HG03460 (cell line): ENCODE data around the gene TIE1.

Experiments
- ATAC-seq: cut with Tn5 transposase; IDR thresholded peaks from one replicate; pipeline ENCODE4 v1.9.1; 2021; ENCODE audit not compliant: unreplicated experiment

Gene TIE1

GRCh38 chr1:43300378-43301094 lies at the start of gene TIE1:
TSS of gene TIE1 (plus strand) at chr1:43300982. CDS start at chr1:43301072, 90 bp downstream.
- ATAC-seq: no peak

DNA sequence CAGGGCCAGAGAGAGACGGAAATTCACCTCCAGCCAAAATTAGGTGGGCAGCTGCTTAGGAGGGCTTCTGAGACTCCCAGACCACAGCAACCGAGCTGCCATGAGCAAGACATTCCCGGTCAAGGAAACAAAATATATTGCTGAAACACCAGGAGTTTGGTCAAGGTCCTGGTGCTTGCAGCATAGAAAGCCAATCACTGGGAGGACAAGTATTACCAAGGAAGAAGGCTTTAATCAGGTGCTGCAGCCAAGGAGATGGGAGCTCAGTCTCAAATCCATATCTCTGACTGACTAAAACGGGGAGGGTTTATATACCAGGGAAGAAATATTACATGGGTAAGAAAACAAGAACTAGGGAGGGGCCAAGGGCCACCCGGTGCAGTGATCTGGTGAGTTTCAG lies 49.8 kb upstream of the TIE1 start:
- no peak for ATAC-seq

DNA sequence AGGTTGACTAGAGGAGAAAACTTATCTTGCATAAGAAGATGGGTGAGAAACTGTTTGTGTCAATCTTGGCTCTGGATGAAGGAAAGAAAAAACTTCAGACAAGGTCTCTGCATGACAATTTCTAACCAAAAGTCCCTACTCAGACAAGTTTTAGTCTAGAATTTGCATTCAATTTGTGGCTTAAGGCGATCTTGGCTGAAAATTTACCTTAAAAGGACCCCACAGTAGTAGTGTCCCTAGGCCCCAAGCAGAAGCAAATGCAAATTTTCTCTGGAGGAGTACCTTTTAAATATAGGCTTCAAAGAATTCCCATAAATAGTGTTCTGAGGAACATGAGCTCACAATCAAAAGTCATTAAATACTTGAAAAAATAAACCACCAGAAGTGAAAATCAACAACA lies 48.6 kb upstream of the TIE1 start:
- ATAC-seq: no peak

GRCh38 chr1:43253173-43253572 lies 47.6 kb upstream of the TIE1 start:
- no peak for ATAC-seq

- no peak for ATAC-seq
Observed at GRCh38 chr1:43253876-43254275, 46.9 kb upstream of the TIE1 start.

DNA sequence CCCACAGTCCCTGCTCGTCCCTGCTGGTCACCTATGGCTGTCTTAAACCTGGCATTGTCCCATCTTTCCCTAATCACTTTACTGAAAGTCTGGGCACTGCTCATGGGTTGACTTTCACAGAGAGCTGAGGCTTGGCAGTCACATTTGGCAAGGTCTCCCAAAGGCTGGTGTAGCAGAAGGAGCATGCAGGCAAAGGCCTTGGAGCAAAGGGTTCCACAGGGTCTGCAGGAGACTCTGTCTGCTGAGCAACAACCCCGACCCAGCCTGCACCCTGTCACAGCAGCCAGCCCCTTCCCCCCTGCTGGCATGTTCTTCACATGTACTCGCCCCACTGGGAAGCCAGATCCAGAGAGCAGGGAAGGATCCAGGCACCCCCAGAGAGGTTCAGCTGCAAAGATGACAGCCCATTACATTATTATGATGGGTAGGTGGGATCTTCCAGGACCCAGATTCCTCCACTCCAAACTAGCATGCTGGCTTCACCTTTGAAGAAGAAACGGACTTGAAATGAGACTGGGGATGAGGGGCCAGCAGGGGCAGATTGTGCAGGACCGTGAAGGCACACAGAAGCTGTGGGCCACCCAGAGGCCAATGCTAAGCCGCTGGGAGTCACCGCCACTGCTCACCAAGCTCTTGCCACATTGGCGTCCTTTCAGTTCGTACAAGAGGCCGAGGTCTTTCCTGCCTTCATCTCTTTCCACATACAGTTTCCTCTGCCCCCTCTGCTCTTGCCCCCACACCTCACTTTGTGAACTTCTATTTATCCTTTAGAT lies 45.2 kb upstream of the TIE1 start:
- no peak for ATAC-seq

DNA sequence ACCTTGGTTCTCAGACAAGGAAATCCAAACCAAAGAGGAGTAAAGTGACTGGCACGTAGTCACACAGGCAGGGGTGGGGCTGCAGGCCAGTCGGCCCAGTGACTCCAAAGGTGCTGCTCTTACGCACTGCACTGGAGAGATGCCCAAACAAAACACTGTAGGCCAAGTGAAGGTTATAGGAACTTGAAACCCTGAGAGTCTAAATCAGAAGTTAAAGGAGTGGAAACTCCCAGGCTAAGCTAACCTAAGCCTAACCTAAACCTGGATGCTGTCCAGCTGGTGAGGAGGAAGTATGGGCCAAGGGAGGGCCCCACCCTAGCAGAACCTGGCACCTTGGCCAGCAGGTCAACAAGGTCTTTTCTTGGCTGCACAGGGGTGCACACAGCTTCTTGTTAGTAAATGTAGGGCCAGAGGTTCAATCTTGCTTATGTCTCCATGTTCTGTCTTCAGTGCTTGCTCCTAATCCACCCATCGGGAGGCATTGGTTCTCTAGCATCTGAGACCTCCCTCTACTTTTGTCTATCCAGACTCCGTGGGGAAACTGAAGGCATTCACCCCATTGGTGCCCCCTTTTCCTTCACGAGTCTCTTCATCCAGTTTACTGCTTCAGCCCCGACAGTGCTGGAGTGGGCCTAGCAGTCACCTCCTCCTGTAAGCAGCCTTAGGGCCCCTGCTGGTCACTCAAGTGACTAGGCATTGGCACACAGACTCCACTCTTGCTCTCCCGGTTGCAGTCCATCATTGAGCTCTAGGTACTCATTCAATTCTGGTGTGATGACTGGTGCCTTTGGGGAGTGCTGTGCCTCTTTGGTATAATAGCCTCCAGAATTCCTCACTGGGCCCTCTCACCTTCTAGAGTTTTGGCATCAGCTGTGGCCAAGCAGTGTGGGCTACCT lies 43.9 kb upstream of the TIE1 start:
- ATAC-seq: no peak

DNA sequence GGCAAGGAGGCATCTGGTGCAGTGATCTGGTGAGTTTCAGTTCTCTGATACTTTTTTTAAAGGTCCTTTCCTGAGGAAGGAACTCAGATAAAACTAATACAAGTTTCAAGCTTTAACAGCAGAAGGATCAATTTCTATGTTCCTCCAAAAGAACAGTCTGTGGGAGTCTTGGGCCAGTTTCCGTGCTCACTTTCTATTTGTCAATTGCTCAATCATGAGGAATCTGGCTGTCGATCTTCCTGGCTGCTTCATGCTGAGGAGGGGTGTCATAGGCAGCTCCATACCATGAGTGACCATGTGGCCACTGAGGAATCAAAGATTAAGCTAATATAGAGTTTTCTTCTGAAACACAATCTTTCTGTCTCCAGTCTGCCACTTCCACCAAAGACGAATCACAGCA lies 42.4 kb upstream of the TIE1 start:
- no peak for ATAC-seq

DNA sequence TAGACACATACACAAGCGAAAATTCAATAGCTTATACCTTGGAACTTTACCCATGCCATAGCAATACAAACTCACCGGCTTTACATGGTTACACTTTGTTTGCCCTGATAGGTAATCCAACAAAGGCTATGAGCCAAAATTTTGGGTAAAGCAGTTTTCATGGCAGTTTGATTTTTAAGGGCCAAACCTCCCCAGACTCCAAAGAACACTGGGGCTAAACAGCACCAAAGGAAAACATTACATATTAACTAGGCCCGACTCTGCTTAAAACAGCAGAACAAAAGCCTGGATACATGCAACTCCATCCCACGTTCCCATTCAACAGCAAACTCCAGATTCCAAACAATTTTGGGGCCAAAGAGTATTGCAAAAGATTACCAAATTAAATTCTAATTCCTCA lies 35.4 kb upstream of the TIE1 start:
- no peak for ATAC-seq

DNA sequence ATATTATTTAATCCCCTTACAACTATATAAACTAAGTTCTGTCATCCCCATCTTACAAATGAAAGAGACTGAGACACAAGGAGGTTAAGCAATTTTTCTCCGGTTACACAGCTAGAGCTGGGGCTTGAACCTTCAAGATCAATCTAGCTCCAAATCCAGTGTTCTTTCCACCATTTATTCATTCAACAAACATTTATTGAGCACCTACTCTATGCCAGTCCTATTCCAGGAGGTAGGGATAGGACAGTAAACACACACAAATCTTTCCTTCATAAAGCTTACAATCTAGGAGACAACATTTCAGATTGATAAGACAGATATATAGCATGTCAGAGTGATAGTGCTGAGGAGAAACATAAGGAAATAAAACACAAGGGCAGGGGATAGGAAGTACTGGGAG lies 33.9 kb upstream of the TIE1 start:
- ATAC-seq: no peak

DNA sequence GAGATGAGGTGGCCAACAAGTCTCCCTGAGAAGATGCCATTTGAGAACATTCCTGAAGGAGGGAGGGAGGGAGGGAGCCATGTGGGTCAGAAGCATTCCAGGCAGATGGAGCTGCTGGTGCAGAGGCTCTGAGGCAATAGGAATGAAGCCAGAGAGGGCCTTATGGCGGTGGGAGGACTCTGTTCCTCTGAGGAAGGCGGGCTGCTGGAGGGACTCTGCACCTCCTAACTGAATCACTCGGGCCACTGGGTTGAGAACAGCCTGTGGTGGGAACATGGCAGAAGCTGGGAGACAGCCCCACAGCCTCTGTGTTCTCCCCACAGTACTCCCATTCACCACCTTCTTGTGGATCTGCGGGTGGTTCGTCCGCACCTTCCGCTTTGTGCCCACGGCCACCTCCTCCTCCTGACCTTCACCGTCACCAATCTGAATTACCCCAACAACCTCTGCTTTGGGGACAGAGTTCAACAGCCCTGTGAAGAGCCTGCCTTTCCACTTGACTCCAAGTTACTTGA lies 33.4 kb upstream of the TIE1 start:
- no peak for ATAC-seq

- no peak for ATAC-seq
Observed at GRCh38 chr1:43267818-43268425, 32.9 kb upstream of the TIE1 start.

- ATAC-seq: no peak
Observed at GRCh38 chr1:43269627-43270375, 31.0 kb upstream of the TIE1 start, which contains the start of gene TMEM125. TSS of gene TMEM125 (plus strand) at chr1:43269983. CDS start at chr1:43272723, 2,740 bp downstream.

- no peak for ATAC-seq
Observed at GRCh38 chr1:43270421-43271095, 30.2 kb upstream of the TIE1 start.

- no peak for ATAC-seq
Observed at GRCh38 chr1:43271186-43272118, 29.3 kb upstream of the TIE1 start.

GRCh38 chr1:43272161-43272560 lies 28.6 kb upstream of the TIE1 start:
- ATAC-seq: no peak

DNA sequence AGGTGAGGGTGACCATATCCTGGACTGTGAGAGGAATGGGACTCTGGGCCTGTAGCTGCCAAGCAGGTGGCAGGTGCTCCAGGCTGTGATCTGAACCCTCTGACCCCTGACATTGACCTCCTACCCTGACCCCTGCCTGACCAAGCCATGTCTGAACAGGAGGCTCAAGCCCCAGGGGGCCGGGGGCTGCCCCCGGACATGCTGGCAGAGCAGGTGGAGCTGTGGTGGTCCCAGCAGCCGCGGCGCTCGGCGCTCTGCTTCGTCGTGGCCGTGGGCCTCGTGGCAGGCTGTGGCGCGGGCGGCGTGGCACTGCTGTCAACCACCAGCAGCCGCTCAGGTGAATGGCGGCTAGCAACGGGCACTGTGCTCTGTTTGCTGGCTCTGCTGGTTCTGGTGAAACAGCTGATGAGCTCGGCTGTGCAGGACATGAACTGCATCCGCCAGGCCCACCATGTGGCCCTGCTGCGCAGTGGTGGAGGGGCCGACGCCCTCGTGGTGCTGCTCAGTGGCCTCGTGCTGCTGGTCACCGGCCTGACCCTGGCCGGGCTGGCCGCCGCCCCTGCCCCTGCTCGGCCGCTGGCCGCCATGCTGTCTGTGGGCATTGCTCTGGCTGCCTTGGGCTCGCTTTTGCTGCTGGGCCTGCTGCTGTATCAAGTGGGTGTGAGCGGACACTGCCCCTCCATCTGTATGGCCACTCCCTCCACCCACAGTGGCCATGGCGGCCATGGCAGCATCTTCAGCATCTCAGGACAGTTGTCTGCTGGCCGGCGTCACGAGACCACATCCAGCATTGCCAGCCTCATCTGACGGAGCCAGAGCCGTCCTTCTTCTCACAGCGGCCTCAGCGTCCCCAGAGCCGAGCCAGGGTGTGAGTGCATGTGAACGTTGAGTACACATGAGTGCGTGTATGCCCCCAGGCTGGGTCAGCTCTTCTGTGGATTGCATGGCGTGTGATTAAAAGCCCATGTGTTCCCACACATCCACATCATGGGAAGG lies 27.9 kb upstream of the TIE1 start:
- no peak for ATAC-seq
